HEK293 (cell line): ENCODE data around the gene AMIGO1.

Experiments
- ELK4 ChIP-seq: IDR thresholded peaks from 2 replicates; pipeline ENCODE4 v1.6.1; 2011; ENCODE audit warnings: mild to moderate bottlenecking, low read depth, low read length, borderline replicate concordance
- FEZF1 ChIP-seq: fragments of 450-650 bp; formaldehyde crosslinking; IDR thresholded peaks from 2 replicates; pipeline ENCODE4 v1.5.1; 2016; ENCODE audit warnings: missing biosample characterization, missing genetic modification characterization
- GLI2 ChIP-seq: fragments of 450-650 bp; formaldehyde crosslinking; IDR thresholded peaks from 2 replicates; pipeline ENCODE4; 2017; ENCODE audit warnings: missing biosample characterization, missing genetic modification characterization, low read depth, borderline replicate concordance
- HOXA7 ChIP-seq: sonication (generic); formaldehyde crosslinking; IDR thresholded peaks from 2 replicates; pipeline ENCODE4 v1.8.1; 2022; ENCODE audit warnings: missing genetic modification reagents, borderline replicate concordance
- KLF9 ChIP-seq: fragments of 450-650 bp; formaldehyde crosslinking; IDR thresholded peaks from 2 replicates; pipeline ENCODE4 v1.5.1; 2016; ENCODE audit warnings: missing biosample characterization, missing genetic modification characterization, low read depth
- PATZ1 ChIP-seq: fragments of 450-650 bp; formaldehyde crosslinking; IDR thresholded peaks from 2 replicates; pipeline ENCODE4 v1.5.1; 2016; ENCODE audit warnings: missing biosample characterization, missing genetic modification characterization
- REST ChIP-seq: fragments of 450-650 bp; formaldehyde crosslinking; IDR thresholded peaks from 2 replicates; pipeline ENCODE4 v1.5.1; 2016; ENCODE audit warnings: missing biosample characterization, missing genetic modification characterization
- SP3 ChIP-seq: fragments of 450-650 bp; formaldehyde crosslinking; IDR thresholded peaks from 2 replicates; pipeline ENCODE4 v1.5.1; 2016; ENCODE audit warnings: missing biosample characterization, missing genetic modification characterization
- YY2 ChIP-seq: fragments of 450-650 bp; formaldehyde crosslinking; IDR thresholded peaks from 2 replicates; pipeline ENCODE4 v1.5.1; 2016; ENCODE audit warnings: missing biosample characterization, missing genetic modification characterization
- ZBTB21 ChIP-seq: fragments of 450-650 bp; formaldehyde crosslinking; IDR thresholded peaks from 2 replicates; pipeline ENCODE4 v1.5.1; 2017; ENCODE audit warnings: missing biosample characterization, missing genetic modification characterization
- ZBTB44 ChIP-seq: fragments of 450-650 bp; IDR thresholded peaks from 2 replicates; pipeline ENCODE4 v1.5.1; 2018; ENCODE audit warnings: missing biosample characterization, mild to moderate bottlenecking, missing genetic modification characterization
- ZBTB48 ChIP-seq: fragments of 450-650 bp; formaldehyde crosslinking; IDR thresholded peaks from 2 replicates; pipeline ENCODE4 v1.5.1; 2016; ENCODE audit warnings: missing biosample characterization, missing genetic modification characterization
- ZNF10 ChIP-seq: fragments of 450-650 bp; formaldehyde crosslinking; IDR thresholded peaks from 2 replicates; pipeline ENCODE4 v1.5.1; 2017; ENCODE audit warnings: missing biosample characterization, missing genetic modification characterization
- ZNF140 ChIP-seq: fragments of 450-650 bp; formaldehyde crosslinking; IDR thresholded peaks from 2 replicates; pipeline ENCODE4 v1.5.1; 2016; ENCODE audit warnings: missing biosample characterization, missing genetic modification characterization
- ZNF155 ChIP-seq: fragments of 450-650 bp; formaldehyde crosslinking; IDR thresholded peaks from 2 replicates; pipeline ENCODE4 v1.5.1; 2016; ENCODE audit warnings: missing biosample characterization, missing genetic modification characterization
- ZNF19 ChIP-seq: fragments of 450-650 bp; formaldehyde crosslinking; IDR thresholded peaks from 2 replicates; pipeline ENCODE4; 2016; ENCODE audit warnings: missing biosample characterization, missing genetic modification characterization, low read depth
- ZNF239 ChIP-seq: fragments of 450-650 bp; formaldehyde crosslinking; IDR thresholded peaks from 2 replicates; pipeline ENCODE4 v1.5.1; 2016; ENCODE audit warnings: missing biosample characterization, missing genetic modification characterization
- ZNF248 ChIP-seq: fragments of 450-650 bp; formaldehyde crosslinking; IDR thresholded peaks from 2 replicates; pipeline ENCODE4 v1.5.1; 2017; ENCODE audit warnings: missing biosample characterization, missing genetic modification characterization
- ZNF394 ChIP-seq: fragments of 450-650 bp; formaldehyde crosslinking; IDR thresholded peaks from 2 replicates; pipeline ENCODE4 v1.5.1; 2016; ENCODE audit warnings: missing biosample characterization, missing genetic modification characterization, mild to moderate bottlenecking, moderate library complexity, borderline replicate concordance
- ZNF398 ChIP-seq: fragments of 450-650 bp; formaldehyde crosslinking; IDR thresholded peaks from 2 replicates; pipeline ENCODE4 v1.5.1; 2017; ENCODE audit warnings: missing biosample characterization, missing genetic modification characterization
- ZNF433 ChIP-seq: fragments of 450-650 bp; formaldehyde crosslinking; IDR thresholded peaks from 2 replicates; pipeline ENCODE4 v1.5.1; 2016; ENCODE audit warnings: missing biosample characterization, missing genetic modification characterization, low read depth
- ZNF48 ChIP-seq: fragments of 450-650 bp; formaldehyde crosslinking; IDR thresholded peaks from 2 replicates; pipeline ENCODE4 v1.5.1; 2016; ENCODE audit warnings: missing biosample characterization, missing genetic modification characterization
- ZNF501 ChIP-seq: fragments of 450-650 bp; formaldehyde crosslinking; IDR thresholded peaks from 2 replicates; pipeline ENCODE4 v1.5.1; 2016; ENCODE audit warnings: missing biosample characterization, missing genetic modification characterization
- ZNF610 ChIP-seq: fragments of 450-650 bp; formaldehyde crosslinking; IDR thresholded peaks from 2 replicates; pipeline ENCODE4 v1.5.1; 2016; ENCODE audit warnings: missing biosample characterization, missing genetic modification characterization, borderline replicate concordance
- ZNF670 ChIP-seq: fragments of 450-650 bp; formaldehyde crosslinking; IDR thresholded peaks from 2 replicates; pipeline ENCODE4 v1.5.1; 2016; ENCODE audit warnings: missing biosample characterization, missing genetic modification characterization, low read depth
- ZNF701 ChIP-seq: fragments of 450-650 bp; formaldehyde crosslinking; IDR thresholded peaks from 2 replicates; pipeline ENCODE4 v1.5.1; 2016; ENCODE audit warnings: missing biosample characterization, missing genetic modification characterization
- ZSCAN4 ChIP-seq: fragments of 450-650 bp; formaldehyde crosslinking; IDR thresholded peaks from 2 replicates; pipeline ENCODE4 v1.5.1; 2017; ENCODE audit warnings: missing biosample characterization, missing genetic modification characterization

Gene AMIGO1

GRCh38 chr1:109548321-109549267, 39.1 kb upstream of the AMIGO1 start, which contains the start of gene GNAI3 (continued):
- peak; percentile 100 for TF ChIP-seq ZBTB48
- peak; percentile 25; the same call in 1 of the 2 replicates for TF ChIP-seq REST
- TF ChIP-seq GLI2 (tag by site-specific recombination) = no peak
- TF ChIP-seq ZBTB21 (tag by site-specific recombination) = peak; percentile 82
- TF ChIP-seq ZNF610 (tag by site-specific recombination) = 0 out of 2 replicates have a peak, but pooled peaks have one; percentile 47
- TF ChIP-seq ZNF239 = peak; percentile 52; the same call in 1 of the 2 replicates
- no peak for TF ChIP-seq FEZF1 (tag by site-specific recombination)
- TF ChIP-seq ZNF670 (tag by site-specific recombination) = no peak
- TF ChIP-seq ZBTB44 (tag by site-specific recombination) = no peak
- TF ChIP-seq PATZ1 (tag by site-specific recombination) = peak; percentile 56
- TF ChIP-seq ZNF248 (tag by site-specific recombination) = no peak
- 0 out of 2 replicates have a peak, but pooled peaks have one; percentile 19 for TF ChIP-seq YY2
- TF ChIP-seq ZNF48 (tag by site-specific recombination) = no peak
- no peak for TF ChIP-seq ZNF19 (tag by site-specific recombination)
- TF ChIP-seq ZNF701 = no peak
- peak; percentile 72; the same call in 1 of the 2 replicates for TF ChIP-seq ELK4
- peak; percentile 40; the same call in 1 of the 2 replicates for TF ChIP-seq ZNF394
- TF ChIP-seq ZNF398 (tag by site-specific recombination) = no peak; the same call in 1 of the 2 replicates
- peak; percentile 90 for TF ChIP-seq ZNF501 (tag by site-specific recombination)
- peak; percentile 83 for TF ChIP-seq SP3 (tag by site-specific recombination)
- TF ChIP-seq ZNF155 (tag by site-specific recombination) = no peak
- peak; percentile 93 for TF ChIP-seq KLF9 (tag by site-specific recombination)
- 0 out of 2 replicates have a peak, but pooled peaks have one; percentile 32 for TF ChIP-seq HOXA7
- no peak for TF ChIP-seq ZNF140 (tag by site-specific recombination)
- no peak for TF ChIP-seq ZSCAN4
- peak; percentile 85 for TF ChIP-seq ZNF10 (tag by site-specific recombination)
- TF ChIP-seq ZNF433 (tag by site-specific recombination) = no peak
